DOHH2 (cell line): ENCODE results near the gene SCNN1A.

Experiments used
- H3F3A ChIP-seq: fragments of 200-600 bp; sonication (generic), shearing (Covaris generic); 2 replicates; pipeline ENCODE4 v1.6.0; 2016; ENCODE audit warnings: antibody characterized with exemption, mild to moderate bottlenecking; ENCODE audit not compliant: control insufficient read depth, insufficient read depth
- H3K27ac ChIP-seq: fragments of 200-600 bp; sonication (generic); 2 replicates; pipeline ENCODE4 v1.5.1; 2014; ENCODE audit warnings: low read depth, mild to moderate bottlenecking, low read length, moderate library complexity
- H3K27me3 ChIP-seq: fragments of 200-600 bp; sonication (generic); 2 replicates; pipeline ENCODE4 v1.6.1; 2014; ENCODE audit warnings: mild to moderate bottlenecking, low read length, mixed read lengths; ENCODE audit not compliant: control insufficient read depth
- H3K36me3 ChIP-seq: fragments of 200-600 bp; sonication (generic); 2 replicates; pipeline ENCODE4 v1.6.1; 2014; ENCODE audit warnings: mild to moderate bottlenecking, low read length, moderate library complexity, mixed read lengths; ENCODE audit not compliant: control insufficient read depth
- H3K4me1 ChIP-seq: fragments of 200-600 bp; sonication (generic); 2 replicates; pipeline ENCODE4 v1.6.1; 2014; ENCODE audit warnings: mild to moderate bottlenecking, low read length, mixed read lengths; ENCODE audit not compliant: control insufficient read depth
- H3K4me2 ChIP-seq: fragments of 200-600 bp; sonication (generic); 2 replicates; pipeline ENCODE4 v1.6.0; 2014; ENCODE audit warnings: mild to moderate bottlenecking, low read length, moderate library complexity
- H3K4me3 ChIP-seq: fragments of 200-600 bp; sonication (generic); 2 replicates; pipeline ENCODE4 v1.5.1; 2014; ENCODE audit warnings: mild to moderate bottlenecking, low read length, mixed read lengths
- H3K79me2 ChIP-seq: fragments of 200-600 bp; sonication (generic); 2 replicates; pipeline ENCODE4 v1.6.1; 2014; ENCODE audit warnings: mild to moderate bottlenecking, low read length, mixed read lengths; ENCODE audit not compliant: control insufficient read depth
- H3K9me2 ChIP-seq: fragments of 200-600 bp; sonication (generic); replicated peaks from 2 replicates; pipeline ENCODE4 v1.6.1; 2014; ENCODE audit warnings: mild to moderate bottlenecking, low read length, mixed read lengths; ENCODE audit not compliant: control insufficient read depth
- H3K9me3 ChIP-seq: fragments of 200-600 bp; sonication (generic); 2 replicates; pipeline ENCODE4 v1.6.1; 2014; ENCODE audit warnings: antibody characterized with exemption, low read length, mixed read lengths; ENCODE audit not compliant: control insufficient read depth, insufficient read depth
- H4K20me1 ChIP-seq: fragments of 200-600 bp; sonication (generic); 2 replicates; pipeline ENCODE4 v1.6.0; 2014; ENCODE audit warnings: low read depth, mild to moderate bottlenecking, antibody characterized with exemption, low read length, moderate library complexity; ENCODE audit not compliant: control insufficient read depth, insufficient read depth
- CTCF ChIP-seq: fragments of 200-600 bp; sonication (generic); IDR thresholded peaks from one replicate; pipeline ENCODE4 v1.5.1; 2014; ENCODE audit warnings: antibody characterized with exemption, mild to moderate bottlenecking, low read depth, low read length; ENCODE audit not compliant: poor library complexity, severe bottlenecking
- EZH2phosphoT487 ChIP-seq: fragments of 200-600 bp; sonication (generic); IDR thresholded peaks from 2 replicates; pipeline ENCODE4 v1.6.1; 2017; ENCODE audit warnings: borderline replicate concordance, mild to moderate bottlenecking, antibody characterized with exemption, low read length, moderate library complexity, mixed read lengths

The SCNN1A gene

GRCh38 chr12:6317693-6318439, 57.5 kb downstream of the SCNN1A start:
- Histone ChIP-seq H3K27me3 (peaks cover 17% of the 10 kb centered on the region), H3K36me3 (no peaks in the 10 kb centered on the region)
- TF ChIP-seq EZH2phosphoT487 (no peak), CTCF (no peak)

GRCh38 chr12:6316921-6317692, 58.3 kb downstream of the SCNN1A start:
- no peaks in the 10 kb centered on the region for H3F3A ChIP-seq

More at GRCh38 chr12:6317693-6318439, 57.5 kb downstream of the SCNN1A start:
- peaks cover 3% of the 10 kb centered on the region for H3K4me1 ChIP-seq
- no peak overlapping the region for H3K27ac ChIP-seq
- H3K4me2 ChIP-seq, result no peak overlapping the region
- no peaks in the 10 kb centered on the region for H3K79me2 ChIP-seq
- H3K4me3 ChIP-seq, result no peak overlapping the region
- H3F3A ChIP-seq, result no peaks in the 10 kb centered on the region
- H3K9me3 ChIP-seq, result no peaks in the 10 kb centered on the region
- no peaks in the 10 kb centered on the region for H3K9me2 ChIP-seq
- H4K20me1 ChIP-seq, result no peaks in the 10 kb centered on the region

GRCh38 chr12:6315704-6316597, 59.4 kb downstream of the SCNN1A start:
- no peaks in the 10 kb centered on the region for H3K36me3 ChIP-seq
- no peak overlapping the region for H3K4me3 ChIP-seq
- H3K9me3 ChIP-seq, result no peaks in the 10 kb centered on the region
- TF ChIP-seq CTCF (no peak), EZH2phosphoT487 (no peak)
- H3K4me1 ChIP-seq, result no peaks in the 10 kb centered on the region
- H3K4me2 ChIP-seq, result no peak overlapping the region
- H3K27ac ChIP-seq, result no peak overlapping the region
- H3K27me3 ChIP-seq, result peaks cover 17% of the 10 kb centered on the region
- no peaks in the 10 kb centered on the region for H4K20me1 ChIP-seq
- H3K79me2 ChIP-seq, result no peaks in the 10 kb centered on the region
- H3F3A ChIP-seq, result no peaks in the 10 kb centered on the region
- H3K9me2 ChIP-seq, result no peaks in the 10 kb centered on the region

More at GRCh38 chr12:6316921-6317692, 58.3 kb downstream of the SCNN1A start:
- H4K20me1 ChIP-seq, result no peaks in the 10 kb centered on the region
- no peaks in the 10 kb centered on the region for H3K79me2 ChIP-seq
- no peak overlapping the region for H3K4me3 ChIP-seq
- no peaks in the 10 kb centered on the region for H3K9me3 ChIP-seq
- H3K9me2 ChIP-seq, result no peaks in the 10 kb centered on the region
- H3K4me2 ChIP-seq, result no peak overlapping the region
- peaks cover 17% of the 10 kb centered on the region for H3K27me3 ChIP-seq
- no peak overlapping the region for H3K27ac ChIP-seq
- H3K4me1 ChIP-seq, result no peaks in the 10 kb centered on the region
- no peak for TF ChIP-seq EZH2phosphoT487
- no peak for TF ChIP-seq CTCF
- H3K36me3 ChIP-seq, result no peaks in the 10 kb centered on the region
